ENCODE results near the gene GPC4. TPM values are rescaled to one million over a fixed set of nuclear protein-coding genes. Genes with fewer than 3 reads are reported as not detected.

The GPC4 gene
- total RNA-seq, 1 experiment from 2014 or later, result 4.7 TPM

DNA sequence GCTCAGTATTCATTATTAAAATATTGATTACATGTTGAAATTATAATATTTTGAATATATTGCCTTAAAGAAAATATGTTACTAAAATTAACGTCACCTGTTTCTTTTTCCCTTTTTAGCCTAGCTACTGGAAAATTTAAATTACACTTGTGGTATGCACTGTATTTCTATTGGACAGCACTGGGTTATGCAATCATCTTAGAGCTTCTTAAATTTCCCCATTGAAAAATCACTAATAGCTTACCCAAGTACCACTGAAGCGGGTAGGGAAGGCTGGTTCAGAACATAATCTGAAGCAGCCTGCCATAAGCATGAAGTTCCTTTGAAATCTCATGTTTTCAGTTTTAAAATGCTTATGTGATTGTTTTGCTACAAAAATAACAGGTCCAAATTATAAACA, 147.7 kb downstream of the GPC4 start:
- H3K36me3 ChIP-seq (ENCODE audit: low read depth), result no peaks in the 10 kb centered on the region
- H3K9me3 ChIP-seq (ENCODE audit: insufficient read depth, low read depth), result no peaks in the 10 kb centered on the region
- no peak overlapping the region for H3K4me2 ChIP-seq
- H3K27me3 ChIP-seq (ENCODE audit: insufficient read depth, low read depth), result no peaks in the 10 kb centered on the region
- no peak overlapping the region for H2AFZ ChIP-seq
- intact Hi-C loops (cut with micrococcal nuclease; ENCODE audit: unreplicated experiment), result no loop called here
- no TSS peak for BruUV-seq (replicated peaks)
- H3F3A ChIP-seq (ENCODE audit: insufficient read depth, low read depth), result no peaks in the 10 kb centered on the region
- no peak for TF ChIP-seq EZH2 (IDR thresholded peaks at IDR 0.05; ENCODE audit: low read depth)
- TF ChIP-seq, protein P1, sequence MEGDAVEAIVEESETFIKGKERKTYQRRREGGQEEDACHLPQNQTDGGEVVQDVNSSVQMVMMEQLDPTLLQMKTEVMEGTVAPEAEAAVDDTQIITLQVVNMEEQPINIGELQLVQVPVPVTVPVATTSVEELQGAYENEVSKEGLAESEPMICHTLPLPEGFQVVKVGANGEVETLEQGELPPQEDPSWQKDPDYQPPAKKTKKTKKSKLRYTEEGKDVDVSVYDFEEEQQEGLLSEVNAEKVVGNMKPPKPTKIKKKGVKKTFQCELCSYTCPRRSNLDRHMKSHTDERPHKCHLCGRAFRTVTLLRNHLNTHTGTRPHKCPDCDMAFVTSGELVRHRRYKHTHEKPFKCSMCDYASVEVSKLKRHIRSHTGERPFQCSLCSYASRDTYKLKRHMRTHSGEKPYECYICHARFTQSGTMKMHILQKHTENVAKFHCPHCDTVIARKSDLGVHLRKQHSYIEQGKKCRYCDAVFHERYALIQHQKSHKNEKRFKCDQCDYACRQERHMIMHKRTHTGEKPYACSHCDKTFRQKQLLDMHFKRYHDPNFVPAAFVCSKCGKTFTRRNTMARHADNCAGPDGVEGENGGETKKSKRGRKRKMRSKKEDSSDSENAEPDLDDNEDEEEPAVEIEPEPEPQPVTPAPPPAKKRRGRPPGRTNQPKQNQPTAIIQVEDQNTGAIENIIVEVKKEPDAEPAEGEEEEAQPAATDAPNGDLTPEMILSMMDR (conservative IDR thresholded peaks at IDR 0.05), result no peak
- H3K9me2 ChIP-seq (ENCODE audit: insufficient read depth), result no peaks in the 10 kb centered on the region
- H3K79me2 ChIP-seq (ENCODE audit: low read depth), result no peaks in the 10 kb centered on the region
- ChIA-PET POLR2A (ENCODE audit: unreplicated experiment) (no interaction called here), CTCF (no interaction called here)
- DNase-seq, result no peak
- H3K4me1 ChIP-seq (replicated peaks; ENCODE audit: insufficient read depth), result no peaks in the 10 kb centered on the region
- no peak overlapping the region for H3K4me3 ChIP-seq
- no peak overlapping the region for H3K27ac ChIP-seq
- H4K20me1 ChIP-seq (ENCODE audit: insufficient read depth), result no peaks in the 10 kb centered on the region

DNA sequence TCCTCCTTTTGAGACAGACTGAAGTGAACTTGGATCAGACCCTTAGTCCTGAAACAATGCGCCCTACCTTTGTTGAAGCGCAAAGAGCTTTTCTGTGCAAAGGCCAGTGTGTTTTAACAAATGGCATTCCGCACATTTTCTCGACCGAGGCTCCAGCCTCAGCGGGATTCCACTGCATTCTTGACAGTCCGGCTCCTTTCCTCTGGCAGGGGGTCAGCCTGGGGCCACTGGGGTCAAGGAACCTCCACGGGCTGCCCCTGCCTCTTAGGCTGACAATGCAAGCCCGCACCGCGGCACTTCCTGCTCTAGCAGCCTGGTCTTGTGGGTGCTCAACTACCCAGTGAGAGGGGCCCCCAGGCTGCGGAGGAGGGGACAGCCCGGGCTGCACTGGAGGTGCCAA, 150.0 kb downstream of the GPC4 start:
- H3K4me2 ChIP-seq, result no peak overlapping the region
- ChIA-PET POLR2A (ENCODE audit: unreplicated experiment) (no interaction called here), CTCF (no interaction called here)
- H3K27me3 ChIP-seq (ENCODE audit: insufficient read depth, low read depth), result no peaks in the 10 kb centered on the region
- H3K36me3 ChIP-seq (ENCODE audit: low read depth), result no peaks in the 10 kb centered on the region
- H3K4me1 ChIP-seq (replicated peaks; ENCODE audit: insufficient read depth), result no peaks in the 10 kb centered on the region
- TF ChIP-seq, protein P1 (conservative IDR thresholded peaks at IDR 0.05), result no peak
- no peak for TF ChIP-seq EZH2 (IDR thresholded peaks at IDR 0.05; ENCODE audit: low read depth)
- no peaks in the 10 kb centered on the region for H3F3A ChIP-seq (ENCODE audit: insufficient read depth, low read depth)
- no peak overlapping the region for H3K4me3 ChIP-seq
- H3K9me3 ChIP-seq (ENCODE audit: insufficient read depth, low read depth), result no peaks in the 10 kb centered on the region
- no peaks in the 10 kb centered on the region for H3K9me2 ChIP-seq (ENCODE audit: insufficient read depth)
- H2AFZ ChIP-seq, result no peak overlapping the region
- H3K27ac ChIP-seq, result no peak overlapping the region
- no TSS peak for BruUV-seq (replicated peaks)
- H4K20me1 ChIP-seq (ENCODE audit: insufficient read depth), result no peaks in the 10 kb centered on the region
- no peaks in the 10 kb centered on the region for H3K79me2 ChIP-seq (ENCODE audit: low read depth)
- intact Hi-C loops (cut with micrococcal nuclease; ENCODE audit: unreplicated experiment), result no loop called here
- peak in 1 of 2 experiments; percentile 32 for DNase-seq

DNA sequence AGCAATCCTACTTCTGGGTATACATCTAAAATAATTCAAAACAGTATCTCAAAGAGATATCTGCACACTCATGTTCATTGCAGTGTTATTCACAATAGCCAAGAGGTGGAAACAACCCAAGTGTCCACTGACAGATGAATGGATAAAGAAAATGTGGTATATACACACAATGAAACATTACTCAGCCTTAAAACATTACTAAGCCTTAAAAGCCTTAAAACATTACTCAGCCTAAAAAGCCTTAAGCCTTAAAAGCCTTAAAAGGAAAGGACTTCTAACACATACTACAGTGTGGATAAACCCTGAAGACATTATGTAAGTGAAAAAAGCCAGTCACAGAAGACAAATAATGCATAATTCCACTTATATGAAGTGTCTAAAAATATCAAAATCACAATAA, 156.8 kb downstream of the GPC4 start:
- Histone ChIP-seq H3K4me2 (no peak overlapping the region), H3K36me3 (ENCODE audit: low read depth) (no peaks in the 10 kb centered on the region), H2AFZ (no peak overlapping the region), H3F3A (ENCODE audit: insufficient read depth, low read depth) (no peaks in the 10 kb centered on the region), H3K9me3 (ENCODE audit: insufficient read depth, low read depth) (no peaks in the 10 kb centered on the region), H3K9me2 (ENCODE audit: insufficient read depth) (no peaks in the 10 kb centered on the region), H3K79me2 (ENCODE audit: low read depth) (no peaks in the 10 kb centered on the region), H4K20me1 (ENCODE audit: insufficient read depth) (no peaks in the 10 kb centered on the region), H3K27me3 (ENCODE audit: insufficient read depth, low read depth) (no peaks in the 10 kb centered on the region), H3K4me1 (replicated peaks; ENCODE audit: insufficient read depth) (peaks cover 11% of the 10 kb centered on the region; the same call in 1 of the 2 replicates), H3K27ac (no peak overlapping the region), H3K4me3 (no peak overlapping the region)
- ChIA-PET CTCF (no interaction called here), POLR2A (ENCODE audit: unreplicated experiment) (no interaction called here)
- TF ChIP-seq, protein P1 (conservative IDR thresholded peaks at IDR 0.05), result no peak
- TF ChIP-seq EZH2 (IDR thresholded peaks at IDR 0.05; ENCODE audit: low read depth), result no peak
- no TSS peak for BruUV-seq (replicated peaks)
- no peak for DNase-seq
- intact Hi-C loops (cut with micrococcal nuclease; ENCODE audit: unreplicated experiment), result loop anchor here (5.0 kb wide), 1 partner anchor 469 kb away; no protein-coding TSS in a partner anchor

Measured in PC-9 (cell line).